ENCODE data around the gene PPP1R15A.

DNA sequence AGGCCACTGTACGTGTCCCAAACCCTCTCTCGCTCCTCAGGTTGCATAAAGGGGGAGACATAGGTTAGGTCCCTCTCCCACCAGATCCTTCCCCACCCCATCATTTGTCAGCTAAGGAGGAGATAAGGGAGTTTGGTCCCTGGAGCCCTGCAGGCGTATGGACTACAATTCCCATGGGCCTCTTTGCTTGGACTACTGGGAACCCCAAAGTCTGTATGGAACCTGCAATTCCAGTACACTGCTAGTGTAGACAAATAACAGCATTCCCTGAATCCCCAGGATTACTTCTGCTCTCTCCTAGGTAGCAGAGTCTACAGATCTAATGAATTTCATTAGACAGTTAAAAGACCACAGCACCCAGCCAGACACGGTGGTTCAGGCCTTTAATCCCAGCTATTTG, 19.9 kb upstream of the PPP1R15A start:
- TF ChIP-seq, protein P1, sequence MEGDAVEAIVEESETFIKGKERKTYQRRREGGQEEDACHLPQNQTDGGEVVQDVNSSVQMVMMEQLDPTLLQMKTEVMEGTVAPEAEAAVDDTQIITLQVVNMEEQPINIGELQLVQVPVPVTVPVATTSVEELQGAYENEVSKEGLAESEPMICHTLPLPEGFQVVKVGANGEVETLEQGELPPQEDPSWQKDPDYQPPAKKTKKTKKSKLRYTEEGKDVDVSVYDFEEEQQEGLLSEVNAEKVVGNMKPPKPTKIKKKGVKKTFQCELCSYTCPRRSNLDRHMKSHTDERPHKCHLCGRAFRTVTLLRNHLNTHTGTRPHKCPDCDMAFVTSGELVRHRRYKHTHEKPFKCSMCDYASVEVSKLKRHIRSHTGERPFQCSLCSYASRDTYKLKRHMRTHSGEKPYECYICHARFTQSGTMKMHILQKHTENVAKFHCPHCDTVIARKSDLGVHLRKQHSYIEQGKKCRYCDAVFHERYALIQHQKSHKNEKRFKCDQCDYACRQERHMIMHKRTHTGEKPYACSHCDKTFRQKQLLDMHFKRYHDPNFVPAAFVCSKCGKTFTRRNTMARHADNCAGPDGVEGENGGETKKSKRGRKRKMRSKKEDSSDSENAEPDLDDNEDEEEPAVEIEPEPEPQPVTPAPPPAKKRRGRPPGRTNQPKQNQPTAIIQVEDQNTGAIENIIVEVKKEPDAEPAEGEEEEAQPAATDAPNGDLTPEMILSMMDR (optimal IDR thresholded peaks at IDR 0.05 in 1 of 3, IDR thresholded peaks at IDR 0.05 in 1 of 3, conservative IDR thresholded peaks at IDR 0.05 in 1 of 3; ENCODE audit: extremely low read depth in 1 of 3, insufficient read depth in 2 of 3, low read length in 3 of 3) = no peak
- TF ChIP-seq EZH2 (IDR thresholded peaks at IDR 0.05; ENCODE audit: low read length) = no peak
